Fibroblast of villous mesenchyme (primary cell): ENCODE data around the gene ALOX15B. TPM values are rescaled to one million over a fixed set of nuclear protein-coding genes. Genes with fewer than 3 reads are reported as not detected.
A peak's percentile ranks its signal among the peaks of the same experiment; 100 is the strongest.
"Not testable (repeated sequence)": the region's sequence is repeated elsewhere in the genome, so short reads cannot be mapped to it uniquely, and the experiment has no call there.

ENCODE experiments used
- DNase-seq: peaks from one replicate; pipeline ENCODE4 v3.0.0-alpha.2; 2010; ENCODE audit warnings: low read depth
- H3K4me3 ChIP-seq: 2 replicates; pipeline ENCODE4 v1.5.1; 2011; ENCODE audit warnings: low read depth, mild to moderate bottlenecking, low read length
- total RNA-seq: library from RNA; depleted of rRNA; stranded (reverse); fragments of >200 nt; gene quantifications from 2 replicates; pipeline ENCODE4 v1.2.3, GENCODE V29; 2012
- TF ChIP-seq, protein P1 (sequence below): IDR thresholded peaks from 2 replicates; pipeline ENCODE4 v1.5.1; 2012; ENCODE audit warnings: low read depth, mild to moderate bottlenecking, low read length; ENCODE audit not compliant: insufficient read depth

The ALOX15B gene
- total RNA-seq, 1 donor: not detected

DNA sequence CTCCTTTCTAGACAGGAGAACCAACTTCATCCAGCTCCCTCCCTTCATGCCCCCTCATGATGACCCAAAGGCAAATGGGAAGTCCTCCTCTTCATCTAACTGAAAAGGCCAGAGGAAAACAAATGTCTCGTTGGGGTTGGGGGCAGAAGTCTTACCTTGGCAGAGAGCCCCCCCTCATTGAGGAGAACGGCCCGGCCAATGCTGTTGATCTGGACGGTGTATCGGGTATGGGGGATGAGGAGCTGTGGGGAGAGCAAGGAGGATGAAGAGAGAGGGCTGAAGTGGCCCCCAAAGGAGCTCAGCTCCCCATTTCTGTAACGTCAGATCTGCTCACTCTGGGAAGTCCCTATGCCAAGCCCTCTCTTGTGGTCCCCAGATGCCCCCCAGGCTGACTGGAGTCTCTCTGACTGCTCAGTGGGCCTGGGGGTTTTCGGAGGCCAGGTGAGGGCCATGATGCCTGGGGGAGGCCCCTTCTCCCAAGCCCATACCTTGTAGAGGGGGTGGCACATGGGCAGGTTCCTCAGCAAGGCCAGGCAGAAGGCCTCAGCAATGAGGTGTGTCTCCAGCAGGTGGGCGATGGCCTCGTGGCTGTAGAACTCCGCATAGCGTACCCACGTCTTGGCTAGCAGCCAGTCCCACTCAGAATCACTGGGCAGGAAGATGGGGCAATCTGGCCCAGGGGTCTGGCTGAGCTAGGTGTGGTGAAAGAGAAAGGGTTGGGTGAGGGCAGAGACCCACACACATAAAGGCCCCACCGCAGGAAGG is 37.8 kb downstream of the ALOX15B start:
- DNase-seq: no peak
- H3K4me3 ChIP-seq: no peak overlapping the region
- TF ChIP-seq, protein P1, sequence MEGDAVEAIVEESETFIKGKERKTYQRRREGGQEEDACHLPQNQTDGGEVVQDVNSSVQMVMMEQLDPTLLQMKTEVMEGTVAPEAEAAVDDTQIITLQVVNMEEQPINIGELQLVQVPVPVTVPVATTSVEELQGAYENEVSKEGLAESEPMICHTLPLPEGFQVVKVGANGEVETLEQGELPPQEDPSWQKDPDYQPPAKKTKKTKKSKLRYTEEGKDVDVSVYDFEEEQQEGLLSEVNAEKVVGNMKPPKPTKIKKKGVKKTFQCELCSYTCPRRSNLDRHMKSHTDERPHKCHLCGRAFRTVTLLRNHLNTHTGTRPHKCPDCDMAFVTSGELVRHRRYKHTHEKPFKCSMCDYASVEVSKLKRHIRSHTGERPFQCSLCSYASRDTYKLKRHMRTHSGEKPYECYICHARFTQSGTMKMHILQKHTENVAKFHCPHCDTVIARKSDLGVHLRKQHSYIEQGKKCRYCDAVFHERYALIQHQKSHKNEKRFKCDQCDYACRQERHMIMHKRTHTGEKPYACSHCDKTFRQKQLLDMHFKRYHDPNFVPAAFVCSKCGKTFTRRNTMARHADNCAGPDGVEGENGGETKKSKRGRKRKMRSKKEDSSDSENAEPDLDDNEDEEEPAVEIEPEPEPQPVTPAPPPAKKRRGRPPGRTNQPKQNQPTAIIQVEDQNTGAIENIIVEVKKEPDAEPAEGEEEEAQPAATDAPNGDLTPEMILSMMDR: no peak

DNA sequence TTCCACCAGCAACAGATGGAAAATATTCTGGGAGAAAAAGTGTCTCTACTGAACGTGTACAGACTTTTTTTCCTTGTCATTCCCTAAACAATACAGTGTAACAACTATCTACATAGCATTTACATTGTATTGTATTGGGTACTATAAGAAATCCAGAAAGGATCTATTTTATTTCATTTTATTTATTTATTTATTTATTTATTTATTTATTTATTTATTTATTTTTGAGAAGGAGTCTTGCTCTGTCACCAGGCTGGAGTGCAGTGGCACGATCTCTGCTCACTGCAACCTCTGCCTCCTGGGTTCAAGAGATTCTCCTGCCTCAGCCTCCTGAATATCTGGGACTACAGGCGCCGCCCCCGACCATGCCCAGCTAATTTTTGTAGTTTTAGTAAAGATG is 39.1 kb downstream of the ALOX15B start:
- not testable (repeated sequence) for H3K4me3 ChIP-seq, DNase-seq

DNA sequence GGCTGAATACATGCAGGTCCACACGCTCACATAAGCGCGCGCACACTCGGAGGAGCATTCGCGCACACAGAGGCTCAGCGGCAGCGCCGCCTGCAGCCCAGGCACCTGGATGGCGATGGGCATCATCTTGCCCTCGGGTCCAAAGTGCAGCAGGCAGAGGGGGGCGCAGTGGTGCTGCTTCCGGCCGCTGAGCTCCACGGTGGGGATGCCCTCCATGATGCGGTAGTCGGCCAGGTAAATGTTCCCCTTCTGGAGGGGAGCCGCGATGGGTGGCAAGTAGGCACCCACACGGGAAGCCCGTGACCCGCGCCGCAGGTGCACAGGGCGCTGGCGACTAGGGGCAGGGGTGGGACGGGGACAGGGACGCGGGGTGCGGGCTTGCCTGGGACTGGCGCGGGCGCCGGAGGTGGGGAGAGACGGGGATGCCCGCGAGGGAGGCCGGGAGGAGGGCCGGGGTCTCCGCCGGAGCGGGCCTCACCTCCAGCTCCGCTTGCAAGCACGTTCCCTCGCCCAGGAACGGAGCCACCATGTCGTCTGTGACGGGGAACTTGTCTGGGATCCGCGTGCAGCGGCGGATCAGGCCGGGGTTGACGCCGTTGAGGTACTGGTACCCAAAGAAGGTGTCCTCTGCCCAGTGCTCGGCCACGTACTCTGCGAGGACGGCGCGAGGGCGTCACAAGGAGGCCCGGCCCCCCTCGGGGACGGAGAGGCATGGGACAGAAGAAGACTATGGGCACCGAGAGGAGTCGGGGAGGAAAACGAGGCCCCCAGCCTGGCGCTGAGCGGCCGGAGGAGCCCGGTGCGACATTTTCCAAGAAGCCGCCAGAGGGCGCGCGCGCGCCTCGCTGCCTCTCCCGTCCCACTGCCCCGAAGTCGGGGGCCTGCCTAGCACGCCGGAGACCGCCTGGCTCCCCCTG is 40.7 kb downstream of the ALOX15B start:
- TF ChIP-seq, protein P1: peak; percentile 81
- DNase-seq: peak; percentile 48
- peak overlapping the region; percentile 54 for H3K4me3 ChIP-seq

DNA sequence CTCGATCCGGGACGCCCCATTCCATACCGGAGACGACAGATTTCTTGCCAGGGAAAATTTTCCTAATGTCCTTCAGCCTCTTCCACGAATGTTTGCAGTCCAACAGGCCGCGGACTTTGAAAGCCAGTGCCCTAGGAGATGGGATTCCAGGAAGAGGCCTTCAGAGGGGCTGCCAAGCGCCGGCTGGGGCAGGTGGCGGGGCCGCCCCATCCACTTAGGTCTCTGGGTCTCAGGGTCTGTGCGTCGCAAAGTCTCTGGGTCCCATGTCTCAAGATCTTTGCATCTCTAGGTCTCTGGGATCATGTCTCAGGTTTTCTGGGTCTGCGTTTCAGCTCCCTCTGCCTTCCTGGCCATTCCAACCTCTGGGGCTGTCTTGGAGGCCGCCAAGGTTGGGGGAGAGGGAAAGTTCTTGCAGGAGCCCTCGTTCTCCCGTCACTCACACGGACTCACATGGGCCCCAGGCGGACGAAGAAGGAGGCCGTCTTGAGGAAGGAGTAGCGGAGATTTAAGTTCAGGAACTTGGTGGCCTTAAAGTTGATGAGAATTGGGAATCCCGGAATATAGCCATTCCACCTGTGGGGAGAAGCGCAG is 41.4 kb downstream of the ALOX15B start:
- TF ChIP-seq, protein P1: no peak
- H3K4me3 ChIP-seq: peak overlapping the region; percentile 6
- DNase-seq: no peak

DNA sequence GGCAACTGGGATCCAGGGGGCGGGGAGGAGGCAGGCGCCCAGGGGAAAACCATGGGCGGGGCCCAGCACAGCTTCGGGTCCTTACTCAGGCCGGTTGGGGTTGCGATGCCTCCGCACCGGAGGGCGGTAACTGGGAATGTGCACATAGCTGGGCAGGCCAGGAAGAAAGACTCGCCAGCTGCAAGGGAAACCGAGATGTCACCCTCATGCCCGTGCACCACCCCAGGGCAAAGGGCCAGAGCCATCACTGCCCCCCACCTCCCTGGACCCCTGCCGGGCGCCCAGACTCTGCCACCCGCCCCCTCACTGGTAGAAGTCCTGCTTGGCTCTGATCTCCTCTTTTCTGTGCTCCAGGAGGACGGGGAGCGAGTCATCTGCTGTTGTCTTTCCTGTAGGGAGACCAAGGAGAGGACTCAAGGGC is 42.0 kb downstream of the ALOX15B start:
- DNase-seq: no peak
- H3K4me3 ChIP-seq: no peak overlapping the region
- TF ChIP-seq, protein P1: no peak

DNA sequence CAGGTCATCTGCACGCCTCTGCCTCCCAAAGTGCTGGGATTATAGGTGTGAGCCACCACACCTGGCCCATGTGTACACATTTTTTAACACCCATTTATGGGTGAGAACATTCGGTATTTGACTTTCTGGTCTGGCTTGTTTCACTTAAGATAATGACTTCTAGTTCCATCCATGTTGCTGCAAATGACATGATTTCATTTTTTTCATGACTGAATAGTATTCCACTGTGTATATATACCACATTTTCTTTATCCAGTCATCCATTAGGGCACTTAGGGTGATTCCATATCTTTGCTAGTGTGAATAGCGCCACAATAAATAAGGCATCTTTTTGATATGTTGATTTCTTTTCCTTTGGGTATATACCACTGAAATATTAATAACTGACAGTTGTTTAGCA is 43.0 kb downstream of the ALOX15B start:
- no peak overlapping the region for H3K4me3 ChIP-seq
- TF ChIP-seq, protein P1: no peak
- no peak for DNase-seq

DNA sequence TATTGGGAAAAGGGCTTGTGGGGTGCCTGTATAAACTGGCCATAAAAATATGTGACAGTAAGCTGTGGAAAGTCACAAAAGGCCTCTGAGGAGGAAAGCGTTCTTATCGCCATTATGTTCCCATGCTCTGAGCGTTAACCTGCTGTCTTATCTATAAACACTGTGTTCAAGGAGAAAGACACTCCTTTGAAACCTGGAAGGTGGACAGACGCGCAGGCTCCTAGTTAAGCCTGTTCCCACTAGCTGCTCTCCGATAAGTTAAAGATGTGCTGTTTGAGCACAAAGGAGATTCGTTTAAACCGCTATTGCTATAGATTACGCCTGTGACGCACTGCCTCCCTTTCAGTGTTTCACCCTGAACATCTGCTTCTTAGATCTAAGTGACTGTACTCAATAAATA is 43.4 kb downstream of the ALOX15B start:
- H3K4me3 ChIP-seq: no peak overlapping the region
- TF ChIP-seq, protein P1: no peak
- no peak for DNase-seq
